ENCODE data around the gene OTX1. TPM values are rescaled to one million over a fixed set of nuclear protein-coding genes. Genes with fewer than 3 reads are reported as not detected.
"Not testable (repeated sequence)": the region's sequence is repeated elsewhere in the genome, so short reads cannot be mapped to it uniquely, and the experiment has no call there.

The OTX1 gene
- total RNA-seq, result 0.31 TPM in 1 of 2 replicates, not detected in the other

- no peak for DNase-seq (ENCODE audit: low spot score)
- H3K36me3 Mint-ChIP-seq (ENCODE audit: low read depth), result peaks cover 3% of the 10 kb centered on the region
- H3K9me3 Mint-ChIP-seq, result no peaks in the 10 kb centered on the region
- peaks cover 80% of the 10 kb centered on the region for H3K27me3 Mint-ChIP-seq (ENCODE audit: insufficient read depth)
- peaks cover 34% of the 10 kb centered on the region for H3K4me1 Mint-ChIP-seq (ENCODE audit: low read depth)
- H3K4me3 Mint-ChIP-seq, result peak within 1 kb of the TSS; percentile 85
- intact Hi-C loops (cut with micrococcal nuclease), result loop anchor here (1.0 to 2.0 kb wide), 3 partner anchors 10 to 346 kb away; partner anchors contain the start of gene EHBP1
- peak within 1 kb of the TSS; percentile 65 for H3K27ac Mint-ChIP-seq
Observed at GRCh38 chr2:63050334-63051041, at the start of gene OTX1. OTX1 (plus strand) TSS chr2:63050830; CDS start chr2:63052991, 2,161 bp downstream.

- Mint-ChIP-seq H3K27ac (no peak overlapping the region), H3K4me3 (no peak overlapping the region)
Observed at GRCh38 chr2:63001576-63001975, 49.1 kb upstream of the OTX1 start.

GRCh38 chr2:63003351-63003750 is 47.3 kb upstream of the OTX1 start:
- no peaks in the 10 kb centered on the region for H3K27me3 Mint-ChIP-seq (ENCODE audit: insufficient read depth)
- peaks cover 2% of the 10 kb centered on the region for H3K36me3 Mint-ChIP-seq (ENCODE audit: low read depth)
- H3K4me1 Mint-ChIP-seq (ENCODE audit: low read depth), result no peaks in the 10 kb centered on the region
- H3K4me3 Mint-ChIP-seq, result no peak overlapping the region
- H3K27ac Mint-ChIP-seq, result no peak overlapping the region
- no peaks in the 10 kb centered on the region for H3K9me3 Mint-ChIP-seq
- no peak for DNase-seq (ENCODE audit: low spot score)
- intact Hi-C loops (cut with micrococcal nuclease), result no loop called here

More at GRCh38 chr2:63001576-63001975, 49.1 kb upstream of the OTX1 start:
- intact Hi-C loops (cut with micrococcal nuclease), result no loop called here
- H3K9me3 Mint-ChIP-seq, result no peaks in the 10 kb centered on the region
- peaks cover 6% of the 10 kb centered on the region for H3K36me3 Mint-ChIP-seq (ENCODE audit: low read depth)
- no peaks in the 10 kb centered on the region for H3K4me1 Mint-ChIP-seq (ENCODE audit: low read depth)
- no peaks in the 10 kb centered on the region for H3K27me3 Mint-ChIP-seq (ENCODE audit: insufficient read depth)
- DNase-seq (ENCODE audit: low spot score), result no peak

- H3K27me3 Mint-ChIP-seq (ENCODE audit: insufficient read depth), result no peaks in the 10 kb centered on the region
- H3K4me3 Mint-ChIP-seq, result no peak overlapping the region
- H3K36me3 Mint-ChIP-seq (ENCODE audit: low read depth), result no peaks in the 10 kb centered on the region
- intact Hi-C loops (cut with micrococcal nuclease), result no loop called here
- DNase-seq (ENCODE audit: low spot score), result no peak
- H3K4me1 Mint-ChIP-seq (ENCODE audit: low read depth), result no peaks in the 10 kb centered on the region
- no peak overlapping the region for H3K27ac Mint-ChIP-seq
- no peaks in the 10 kb centered on the region for H3K9me3 Mint-ChIP-seq
Observed at GRCh38 chr2:63007813-63008458, 42.7 kb upstream of the OTX1 start.

GRCh38 chr2:63008838-63009237 is 41.8 kb upstream of the OTX1 start:
- H3K9me3 Mint-ChIP-seq, result no peaks in the 10 kb centered on the region
- intact Hi-C loops (cut with micrococcal nuclease), result no loop called here
- H3K36me3 Mint-ChIP-seq (ENCODE audit: low read depth), result no peaks in the 10 kb centered on the region
- H3K27me3 Mint-ChIP-seq (ENCODE audit: insufficient read depth), result no peaks in the 10 kb centered on the region
- H3K4me3 Mint-ChIP-seq, result no peak overlapping the region
- no peak overlapping the region for H3K27ac Mint-ChIP-seq
- H3K4me1 Mint-ChIP-seq (ENCODE audit: low read depth), result no peaks in the 10 kb centered on the region
- DNase-seq (ENCODE audit: low spot score), result no peak

- H3K9me3 Mint-ChIP-seq, result no peaks in the 10 kb centered on the region
Observed at GRCh38 chr2:63009490-63009889, 41.1 kb upstream of the OTX1 start.

GRCh38 chr2:63012541-63012940 is 38.1 kb upstream of the OTX1 start:
- H3K4me1 Mint-ChIP-seq (ENCODE audit: low read depth), result no peaks in the 10 kb centered on the region
- no peak overlapping the region for H3K27ac Mint-ChIP-seq
- no peaks in the 10 kb centered on the region for H3K9me3 Mint-ChIP-seq
- intact Hi-C loops (cut with micrococcal nuclease), result no loop called here
- H3K4me3 Mint-ChIP-seq, result no peak overlapping the region
- DNase-seq (ENCODE audit: low spot score), result no peak
- no peaks in the 10 kb centered on the region for H3K36me3 Mint-ChIP-seq (ENCODE audit: low read depth)
- no peaks in the 10 kb centered on the region for H3K27me3 Mint-ChIP-seq (ENCODE audit: insufficient read depth)

More at GRCh38 chr2:63009490-63009889, 41.1 kb upstream of the OTX1 start:
- no peaks in the 10 kb centered on the region for H3K27me3 Mint-ChIP-seq (ENCODE audit: insufficient read depth)
- DNase-seq (ENCODE audit: low spot score), result no peak
- H3K27ac Mint-ChIP-seq, result no peak overlapping the region
- intact Hi-C loops (cut with micrococcal nuclease), result no loop called here
- H3K4me3 Mint-ChIP-seq, result no peak overlapping the region
- H3K4me1 Mint-ChIP-seq (ENCODE audit: low read depth), result no peaks in the 10 kb centered on the region
- H3K36me3 Mint-ChIP-seq (ENCODE audit: low read depth), result no peaks in the 10 kb centered on the region

GRCh38 chr2:63013438-63013837 is 37.2 kb upstream of the OTX1 start:
- no peaks in the 10 kb centered on the region for H3K4me1 Mint-ChIP-seq (ENCODE audit: low read depth)
- DNase-seq (ENCODE audit: low spot score), result no peak
- H3K36me3 Mint-ChIP-seq (ENCODE audit: low read depth), result no peaks in the 10 kb centered on the region
- no peaks in the 10 kb centered on the region for H3K9me3 Mint-ChIP-seq
- intact Hi-C loops (cut with micrococcal nuclease), result no loop called here
- H3K27me3 Mint-ChIP-seq (ENCODE audit: insufficient read depth), result no peaks in the 10 kb centered on the region
- H3K4me3 Mint-ChIP-seq, result no peak overlapping the region
- no peak overlapping the region for H3K27ac Mint-ChIP-seq

- no peak overlapping the region for H3K4me3 Mint-ChIP-seq
- DNase-seq (ENCODE audit: low spot score), result no peak
- no peaks in the 10 kb centered on the region for H3K27me3 Mint-ChIP-seq (ENCODE audit: insufficient read depth)
- H3K36me3 Mint-ChIP-seq (ENCODE audit: low read depth), result no peaks in the 10 kb centered on the region
- intact Hi-C loops (cut with micrococcal nuclease), result no loop called here
- no peaks in the 10 kb centered on the region for H3K9me3 Mint-ChIP-seq
- H3K4me1 Mint-ChIP-seq (ENCODE audit: low read depth), result no peaks in the 10 kb centered on the region
- H3K27ac Mint-ChIP-seq, result no peak overlapping the region
Observed at GRCh38 chr2:63015389-63015788, 35.2 kb upstream of the OTX1 start.

GRCh38 chr2:63018439-63018838 is 32.2 kb upstream of the OTX1 start:
- intact Hi-C loops (cut with micrococcal nuclease), result no loop called here
- no peak for DNase-seq (ENCODE audit: low spot score)
- Mint-ChIP-seq H3K27me3 (ENCODE audit: insufficient read depth) (no peaks in the 10 kb centered on the region), H3K36me3 (ENCODE audit: low read depth) (no peaks in the 10 kb centered on the region), H3K9me3 (no peaks in the 10 kb centered on the region), H3K4me3 (no peak overlapping the region), H3K4me1 (ENCODE audit: low read depth) (no peaks in the 10 kb centered on the region), H3K27ac (no peak overlapping the region)

GRCh38 chr2:63019686-63020085 is 30.9 kb upstream of the OTX1 start:
- not testable (repeated sequence) for H3K4me1 Mint-ChIP-seq (ENCODE audit: low read depth); H3K27me3 Mint-ChIP-seq (ENCODE audit: insufficient read depth); H3K4me3 Mint-ChIP-seq; H3K9me3 Mint-ChIP-seq; DNase-seq (ENCODE audit: low spot score); H3K27ac Mint-ChIP-seq; H3K36me3 Mint-ChIP-seq (ENCODE audit: low read depth)
- intact Hi-C loops (cut with micrococcal nuclease), result loop anchor here (10.0 kb wide), 1 partner anchor 565 kb away; no protein-coding TSS in a partner anchor

GRCh38 chr2:63023444-63023843 is 27.2 kb upstream of the OTX1 start:
- no peaks in the 10 kb centered on the region for H3K4me1 Mint-ChIP-seq (ENCODE audit: low read depth)
- H3K27me3 Mint-ChIP-seq (ENCODE audit: insufficient read depth), result no peaks in the 10 kb centered on the region
- no peak for DNase-seq (ENCODE audit: low spot score)
- no peak overlapping the region for H3K27ac Mint-ChIP-seq
- intact Hi-C loops (cut with micrococcal nuclease), result loop anchor here (10.0 kb wide), 1 partner anchor 569 kb away; no protein-coding TSS in a partner anchor
- no peaks in the 10 kb centered on the region for H3K36me3 Mint-ChIP-seq (ENCODE audit: low read depth)
- H3K9me3 Mint-ChIP-seq, result no peaks in the 10 kb centered on the region
- no peak overlapping the region for H3K4me3 Mint-ChIP-seq

- Mint-ChIP-seq H3K27me3 (ENCODE audit: insufficient read depth) (no peaks in the 10 kb centered on the region), H3K4me1 (ENCODE audit: low read depth) (no peaks in the 10 kb centered on the region), H3K9me3 (no peaks in the 10 kb centered on the region), H3K36me3 (ENCODE audit: low read depth) (no peaks in the 10 kb centered on the region), H3K27ac (no peak overlapping the region), H3K4me3 (no peak overlapping the region)
- intact Hi-C loops (cut with micrococcal nuclease), result loop anchor here (10.0 kb wide), 1 partner anchor 572 kb away; no protein-coding TSS in a partner anchor
- DNase-seq (ENCODE audit: low spot score), result no peak
Observed at GRCh38 chr2:63027220-63027619, 23.4 kb upstream of the OTX1 start.
